Measurements from ENCODE around the gene CEACAM1. TPM values are rescaled to one million over a fixed set of nuclear protein-coding genes. Genes with fewer than 3 reads are reported as not detected.

Gene CEACAM1
- polyA plus RNA-seq, 1 donor from 2014 or later = 0.12 TPM

GRCh38 chr19:42467183-42467760 is 61.0 kb downstream of the CEACAM1 start:
- no peak overlapping the region for H3K4me2 ChIP-seq (ENCODE audit: low read length)
- H4K20me1 ChIP-seq (ENCODE audit: insufficient read depth) = no peaks in the 10 kb centered on the region
- H3K27ac ChIP-seq (ENCODE audit: low read length) = no peak overlapping the region
- no peak for TF ChIP-seq TAF1 (IDR thresholded peaks at IDR 0.05; ENCODE audit: low read depth)
- TF ChIP-seq EP300 (conservative IDR thresholded peaks at IDR 0.05; ENCODE audit: poor library complexity, severe bottlenecking) = no peak
- TF ChIP-seq MXI1 (conservative IDR thresholded peaks at IDR 0.05; ENCODE audit: poor library complexity, severe bottlenecking) = no peak
- no peak for TF ChIP-seq SMC3 (conservative IDR thresholded peaks at IDR 0.05; ENCODE audit: poor library complexity)
- no peak for TF ChIP-seq EZH2 (IDR thresholded peaks at IDR 0.05; ENCODE audit: borderline replicate concordance, insufficient read depth, low read length, poor library complexity, severe bottlenecking)
- no peak for TF ChIP-seq CTCF (IDR thresholded peaks at IDR 0.05; ENCODE audit: poor library complexity, severe bottlenecking)
- TF ChIP-seq POLR2AphosphoS5 (IDR thresholded peaks at IDR 0.05) = no peak
- no peak for TF ChIP-seq REST (IDR thresholded peaks at IDR 0.05; ENCODE audit: borderline replicate concordance)
- no peak overlapping the region for H3K4me3 ChIP-seq (ENCODE audit: low read length)
- H3K9ac ChIP-seq (ENCODE audit: low read length) = no peak overlapping the region
- H3K79me2 ChIP-seq (replicated peaks; ENCODE audit: insufficient read depth, low read length) = no peaks in the 10 kb centered on the region
- H3K9me2 ChIP-seq (ENCODE audit: insufficient read depth, low read length) = no peaks in the 10 kb centered on the region
- H2AFZ ChIP-seq (ENCODE audit: low read depth, low read length) = no peak overlapping the region
- H3K36me3 ChIP-seq (ENCODE audit: insufficient read depth, low read length) = no peaks in the 10 kb centered on the region
- no peaks in the 10 kb centered on the region for H3K9me3 ChIP-seq (ENCODE audit: low read length)
- no peaks in the 10 kb centered on the region for H3K27me3 ChIP-seq (ENCODE audit: insufficient read depth, low read depth, low read length)
- H3F3A ChIP-seq (ENCODE audit: insufficient read depth, low read length, poor library complexity, severe bottlenecking) = no peaks in the 10 kb centered on the region

GRCh38 chr19:42466521-42467182 is 61.6 kb downstream of the CEACAM1 start:
- no peaks in the 10 kb centered on the region for H3K9me2 ChIP-seq (ENCODE audit: insufficient read depth, low read length)
- H3K36me3 ChIP-seq (ENCODE audit: insufficient read depth, low read length) = no peaks in the 10 kb centered on the region
- no peak overlapping the region for H2AFZ ChIP-seq (ENCODE audit: low read depth, low read length)
- no peak overlapping the region for H3K4me3 ChIP-seq (ENCODE audit: low read length)
- no peak overlapping the region for H3K9ac ChIP-seq (ENCODE audit: low read length)
- no peaks in the 10 kb centered on the region for H3K79me2 ChIP-seq (replicated peaks; ENCODE audit: insufficient read depth, low read length)
- no peaks in the 10 kb centered on the region for H3K27me3 ChIP-seq (ENCODE audit: insufficient read depth, low read depth, low read length)
- no peak overlapping the region for H3K27ac ChIP-seq (ENCODE audit: low read length)
- no peaks in the 10 kb centered on the region for H3K9me3 ChIP-seq (ENCODE audit: low read length)
- no peaks in the 10 kb centered on the region for H3F3A ChIP-seq (ENCODE audit: insufficient read depth, low read length, poor library complexity, severe bottlenecking)
- no peak overlapping the region for H3K4me2 ChIP-seq (ENCODE audit: low read length)
- no peak for TF ChIP-seq SMC3 (conservative IDR thresholded peaks at IDR 0.05; ENCODE audit: poor library complexity)
- TF ChIP-seq EP300 (conservative IDR thresholded peaks at IDR 0.05; ENCODE audit: poor library complexity, severe bottlenecking) = no peak
- TF ChIP-seq MXI1 (conservative IDR thresholded peaks at IDR 0.05; ENCODE audit: poor library complexity, severe bottlenecking) = no peak
- TF ChIP-seq EZH2 (IDR thresholded peaks at IDR 0.05; ENCODE audit: borderline replicate concordance, insufficient read depth, low read length, poor library complexity, severe bottlenecking) = no peak
- no peak for TF ChIP-seq REST (IDR thresholded peaks at IDR 0.05; ENCODE audit: borderline replicate concordance)
- TF ChIP-seq CTCF (IDR thresholded peaks at IDR 0.05; ENCODE audit: poor library complexity, severe bottlenecking) = no peak
- no peaks in the 10 kb centered on the region for H4K20me1 ChIP-seq (ENCODE audit: insufficient read depth)
